ENCODE results near the gene CRK.

The CRK gene

GRCh38 chr17:1455797-1456599, at the start of gene CRK:
Gene CRK (minus strand): TSS chr17:1456232. CDS start chr17:1456117, 115 bp downstream.
- DNase-seq: peak; percentile 84

- DNase-seq: no peak
These were observed 49.6 kb upstream of the CRK start for GRCh38 chr17:1505586-1505985.

GRCh38 chr17:1504866-1505265, 48.8 kb upstream of the CRK start:
- no peak for DNase-seq

- no peak for DNase-seq
These were observed 47.7 kb upstream of the CRK start for GRCh38 chr17:1503699-1504098.

GRCh38 chr17:1498869-1499268, 42.8 kb upstream of the CRK start:
- no peak for DNase-seq

- DNase-seq: no peak
These were observed 42.2 kb upstream of the CRK start for GRCh38 chr17:1498233-1498632.

GRCh38 chr17:1497831-1498230, 41.8 kb upstream of the CRK start:
- no peak for DNase-seq

GRCh38 chr17:1496869-1497268, 40.8 kb upstream of the CRK start:
- no peak for DNase-seq

- DNase-seq: no peak
These were observed 39.4 kb upstream of the CRK start for GRCh38 chr17:1495265-1495989.

GRCh38 chr17:1494736-1495253, 38.8 kb upstream of the CRK start:
- no peak for DNase-seq

- DNase-seq: no peak
These were observed 38.2 kb upstream of the CRK start for GRCh38 chr17:1494203-1494602.

- no peak for DNase-seq
These were observed 37.4 kb upstream of the CRK start for GRCh38 chr17:1493291-1493980.

- no peak for DNase-seq
These were observed 36.5 kb upstream of the CRK start, which contains the start of gene MYO1C for GRCh38 chr17:1492249-1493206. Gene MYO1C (minus strand): TSS chr17:1492686. CDS start chr17:1492487, 199 bp downstream.

- no peak for DNase-seq
These were observed 35.6 kb upstream of the CRK start for GRCh38 chr17:1491443-1492248.

- DNase-seq: no peak
These were observed 34.8 kb upstream of the CRK start for GRCh38 chr17:1490643-1491442.

- DNase-seq: no peak
These were observed 32.8 kb upstream of the CRK start for GRCh38 chr17:1488826-1489270.

- DNase-seq: peak; percentile 6
These were observed 32.1 kb upstream of the CRK start for GRCh38 chr17:1487939-1488825.

GRCh38 chr17:1486802-1487695, 31.0 kb upstream of the CRK start:
- DNase-seq: no peak

Measured in NCI-H1092 treated with DMSO at 0.1 percent for 48 hours (cell line).